Choroid plexus epithelial cell (primary cell): ENCODE data around the gene AK8.

Experiments
- DNase-seq: peaks from one replicate; pipeline ENCODE4 v3.0.0-alpha.2; 2010; ENCODE audit warnings: low read depth
- H3K4me3 ChIP-seq: 2 replicates; pipeline ENCODE4 v1.5.1; 2011; ENCODE audit warnings: low read depth, mild to moderate bottlenecking, control low read depth, low read length, moderate library complexity
- CTCF ChIP-seq: conservative IDR thresholded peaks from 2 replicates; pipeline ENCODE4 v1.5.1; 2011; ENCODE audit warnings: low read depth, mild to moderate bottlenecking, control low read depth, inconsistent platforms, low read length, moderate library complexity

Gene AK8

GRCh38 chr9:132690696-132691095, 187.4 kb downstream of the AK8 start:
- DNase-seq = peak; percentile 39
- H3K4me3 ChIP-seq = no peak overlapping the region
- TF ChIP-seq CTCF = no peak

- no peak for TF ChIP-seq CTCF
- no peak overlapping the region for H3K4me3 ChIP-seq
- DNase-seq = no peak
Observed at GRCh38 chr9:132683873-132684272, 194.2 kb downstream of the AK8 start.

GRCh38 chr9:132681561-132681960, 196.5 kb downstream of the AK8 start:
- no peak for TF ChIP-seq CTCF
- H3K4me3 ChIP-seq = no peak overlapping the region
- DNase-seq = peak; percentile 54

DNA sequence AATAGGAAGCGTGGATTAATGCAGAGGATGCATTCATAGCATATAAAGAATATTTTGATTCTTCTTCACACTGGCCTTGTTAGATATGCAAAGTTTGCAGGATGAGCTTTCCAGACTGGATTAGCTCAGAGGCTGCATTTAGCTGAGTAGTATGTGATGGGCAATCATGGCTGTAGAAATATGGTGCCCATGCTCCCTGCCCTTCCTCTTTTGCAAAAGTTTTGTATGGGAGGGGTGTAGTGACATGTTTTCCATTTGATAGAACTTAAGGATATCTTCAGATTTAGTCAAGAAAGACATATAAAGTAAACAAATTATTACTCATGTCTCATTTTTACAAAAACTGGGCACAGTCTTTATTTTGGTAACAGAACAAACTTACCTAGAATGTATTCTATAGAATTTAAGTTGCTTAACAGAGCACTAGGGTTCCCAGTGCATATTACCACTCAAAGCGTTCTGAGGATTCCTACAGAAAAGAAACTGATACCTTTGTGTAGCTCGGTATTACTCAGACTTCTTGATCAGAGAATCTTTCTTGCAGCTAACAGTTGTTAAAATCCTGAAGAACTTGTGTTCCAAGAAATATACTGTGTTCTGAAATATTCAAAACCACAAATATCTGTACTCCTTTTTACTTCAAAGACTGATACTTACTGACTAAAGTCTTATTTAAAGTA, 198.0 kb downstream of the AK8 start:
- no peak overlapping the region for H3K4me3 ChIP-seq
- TF ChIP-seq CTCF = no peak
- DNase-seq = no peak

DNA sequence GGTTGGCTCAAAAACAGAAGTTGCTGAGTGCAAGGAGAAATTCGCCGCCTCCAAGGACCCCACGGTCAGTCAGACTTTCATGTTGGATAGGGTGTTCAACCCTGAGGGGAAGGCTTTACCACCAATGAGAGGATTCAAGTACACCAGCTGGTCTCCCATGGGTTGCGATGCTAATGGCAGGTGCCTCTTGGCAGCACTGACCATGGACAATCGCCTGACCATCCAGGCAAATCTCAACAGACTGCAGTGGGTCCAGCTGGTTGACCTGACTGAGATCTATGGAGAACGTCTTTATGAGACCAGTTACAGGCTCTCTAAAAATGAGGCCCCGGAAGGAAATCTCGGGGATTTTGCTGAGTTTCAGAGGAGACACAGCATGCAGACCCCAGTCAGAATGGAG, 200.1 kb downstream of the AK8 start:
- no peak overlapping the region for H3K4me3 ChIP-seq
- no peak for TF ChIP-seq CTCF
- no peak for DNase-seq
